Endodermal cell (in vitro differentiated cells): Measurements from ENCODE around the gene KIF26B. TPM values are rescaled to one million over a fixed set of nuclear protein-coding genes. Genes with fewer than 3 reads are reported as not detected.

Experiments
- DNase-seq: peaks from one replicate; pipeline ENCODE4 v3.0.0-alpha.2; 2017
- H3K27ac ChIP-seq: 2 replicates; pipeline ENCODE4 v1.5.1; 2013; ENCODE audit warnings: mild to moderate bottlenecking, low read depth, low read length, moderate library complexity
- H3K27me3 ChIP-seq: 2 replicates; pipeline ENCODE4 v1.6.1; 2013; ENCODE audit warnings: mild to moderate bottlenecking, low read length, moderate library complexity; ENCODE audit not compliant: insufficient read depth, control insufficient read depth, poor library complexity, severe bottlenecking
- H3K36me3 ChIP-seq: 2 replicates; pipeline ENCODE4 v1.7.0; 2013; ENCODE audit warnings: mild to moderate bottlenecking, low read length, moderate library complexity; ENCODE audit not compliant: control insufficient read depth, insufficient read depth
- H3K4me1 ChIP-seq: one replicate; pipeline ENCODE4 v1.7.0; 2013; ENCODE audit warnings: low read length; ENCODE audit not compliant: control insufficient read depth, insufficient read depth
- H3K4me3 ChIP-seq: 2 replicates; pipeline ENCODE4 v1.5.1; 2013; ENCODE audit warnings: mild to moderate bottlenecking, low read length, moderate library complexity
- H3K9ac ChIP-seq: 2 replicates; pipeline ENCODE4 v1.6.1; 2013; ENCODE audit warnings: mild to moderate bottlenecking, low read length, moderate library complexity; ENCODE audit not compliant: poor library complexity, severe bottlenecking; ENCODE audit errors: extremely low read depth
- H3K9me3 ChIP-seq: 2 replicates; pipeline ENCODE4 v1.6.1; 2013; ENCODE audit warnings: mild to moderate bottlenecking, low read length, moderate library complexity; ENCODE audit not compliant: control insufficient read depth
- H3K27ac Mint-ChIP-seq: 2 replicates; pipeline ENCODE4 v1.8.0; 2020; ENCODE audit warnings: mixed read lengths
- H3K27me3 Mint-ChIP-seq: 2 replicates; pipeline ENCODE4 v1.8.0; 2021; ENCODE audit warnings: mild to moderate bottlenecking, mixed read lengths; ENCODE audit not compliant: insufficient read depth
- H3K36me3 Mint-ChIP-seq: 2 replicates; pipeline ENCODE4 v1.8.0; 2020; ENCODE audit warnings: low read depth, mixed read lengths
- H3K4me1 Mint-ChIP-seq: 2 replicates; pipeline ENCODE4 v1.8.0; 2020; ENCODE audit warnings: mixed read lengths
- H3K4me3 Mint-ChIP-seq: 2 replicates; pipeline ENCODE4 v1.8.0; 2020; ENCODE audit warnings: mild to moderate bottlenecking, moderate library complexity, mixed read lengths
- H3K9me3 Mint-ChIP-seq: 2 replicates; pipeline ENCODE4 v1.8.0; 2020; ENCODE audit warnings: mild to moderate bottlenecking, mixed read lengths
- WGBS, 2 experiments: methylation state at CpG; one replicate each; pipeline versions ENCODE4 v1.1.5 to v1.1.7; 2013; ENCODE audit warnings: missing lambda C conversion rate in 2 of 2, mixed read lengths in 1 of 2; ENCODE audit not compliant: insufficient coverage in 1 of 2, insufficient read length in 1 of 2; 5-methylcytosine and 5-hydroxymethylcytosine counted together
- total RNA-seq, 2 donors: library from RNA; stranded (reverse); fragmentation: NEBNext Ultra II Directional in 1 of 2; extraction: Animal tissue kit (Norgen Biotek cat#: 25700) in 1 of 2; gene quantifications; 2 replicates in 1 of 2; 3 replicates in 1 of 2; pipeline ENCODE4 v1.2.1, GENCODE V29; 2021
- TF ChIP-seq, protein P1 (sequence below): fragments of 200-600 bp; sonication (generic); conservative IDR thresholded peaks from 2 replicates; pipeline ENCODE4 v1.5.0; 2021; ENCODE audit warnings: antibody characterized with exemption, mild to moderate bottlenecking

Gene KIF26B
- total RNA-seq, 2 donors from 2014 or later = 12.3 to 21.0 TPM

DNA sequence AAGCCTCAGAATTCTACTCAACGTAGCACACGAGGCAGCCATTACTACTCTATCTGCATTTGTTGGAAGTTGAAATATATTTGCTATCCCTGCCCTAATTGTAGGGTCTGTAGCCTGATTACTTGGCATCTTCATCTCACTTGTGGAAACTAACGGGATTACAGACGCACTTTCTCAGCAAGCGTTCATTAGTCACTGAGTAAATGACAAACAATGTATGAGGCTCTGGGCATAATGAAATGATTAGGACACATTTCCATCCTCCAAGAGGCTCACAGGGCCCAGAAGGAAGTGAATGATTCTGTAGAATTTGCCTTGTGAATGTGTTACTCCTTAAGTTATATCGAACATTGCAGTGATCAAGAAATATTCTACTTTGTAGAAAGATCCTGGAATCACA, 78.1 kb downstream of the KIF26B start:
- Mint-ChIP-seq H3K4me3 (no peak overlapping the region), H3K27ac (no peak overlapping the region), H3K9me3 (no peaks in the 10 kb centered on the region), H3K27me3 (peaks cover 10% of the 10 kb centered on the region), H3K36me3 (peaks cover 6% of the 10 kb centered on the region), H3K4me1 (peaks cover 11% of the 10 kb centered on the region)
- no peak overlapping the region for H3K4me3 ChIP-seq
- 86 to 90% methylated on average over 5 to 6 of the region's 6 CpGs for WGBS, 2 experiments
- peaks cover 9% of the 10 kb centered on the region for H3K4me1 ChIP-seq
- H3K36me3 ChIP-seq = no peaks in the 10 kb centered on the region
- H3K27ac ChIP-seq = no peak overlapping the region
- H3K9ac ChIP-seq = no peak overlapping the region
- peak; percentile 29 for DNase-seq
- no peaks in the 10 kb centered on the region for H3K9me3 ChIP-seq
- no peaks in the 10 kb centered on the region for H3K27me3 ChIP-seq
- TF ChIP-seq, protein P1, sequence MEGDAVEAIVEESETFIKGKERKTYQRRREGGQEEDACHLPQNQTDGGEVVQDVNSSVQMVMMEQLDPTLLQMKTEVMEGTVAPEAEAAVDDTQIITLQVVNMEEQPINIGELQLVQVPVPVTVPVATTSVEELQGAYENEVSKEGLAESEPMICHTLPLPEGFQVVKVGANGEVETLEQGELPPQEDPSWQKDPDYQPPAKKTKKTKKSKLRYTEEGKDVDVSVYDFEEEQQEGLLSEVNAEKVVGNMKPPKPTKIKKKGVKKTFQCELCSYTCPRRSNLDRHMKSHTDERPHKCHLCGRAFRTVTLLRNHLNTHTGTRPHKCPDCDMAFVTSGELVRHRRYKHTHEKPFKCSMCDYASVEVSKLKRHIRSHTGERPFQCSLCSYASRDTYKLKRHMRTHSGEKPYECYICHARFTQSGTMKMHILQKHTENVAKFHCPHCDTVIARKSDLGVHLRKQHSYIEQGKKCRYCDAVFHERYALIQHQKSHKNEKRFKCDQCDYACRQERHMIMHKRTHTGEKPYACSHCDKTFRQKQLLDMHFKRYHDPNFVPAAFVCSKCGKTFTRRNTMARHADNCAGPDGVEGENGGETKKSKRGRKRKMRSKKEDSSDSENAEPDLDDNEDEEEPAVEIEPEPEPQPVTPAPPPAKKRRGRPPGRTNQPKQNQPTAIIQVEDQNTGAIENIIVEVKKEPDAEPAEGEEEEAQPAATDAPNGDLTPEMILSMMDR = no peak

DNA sequence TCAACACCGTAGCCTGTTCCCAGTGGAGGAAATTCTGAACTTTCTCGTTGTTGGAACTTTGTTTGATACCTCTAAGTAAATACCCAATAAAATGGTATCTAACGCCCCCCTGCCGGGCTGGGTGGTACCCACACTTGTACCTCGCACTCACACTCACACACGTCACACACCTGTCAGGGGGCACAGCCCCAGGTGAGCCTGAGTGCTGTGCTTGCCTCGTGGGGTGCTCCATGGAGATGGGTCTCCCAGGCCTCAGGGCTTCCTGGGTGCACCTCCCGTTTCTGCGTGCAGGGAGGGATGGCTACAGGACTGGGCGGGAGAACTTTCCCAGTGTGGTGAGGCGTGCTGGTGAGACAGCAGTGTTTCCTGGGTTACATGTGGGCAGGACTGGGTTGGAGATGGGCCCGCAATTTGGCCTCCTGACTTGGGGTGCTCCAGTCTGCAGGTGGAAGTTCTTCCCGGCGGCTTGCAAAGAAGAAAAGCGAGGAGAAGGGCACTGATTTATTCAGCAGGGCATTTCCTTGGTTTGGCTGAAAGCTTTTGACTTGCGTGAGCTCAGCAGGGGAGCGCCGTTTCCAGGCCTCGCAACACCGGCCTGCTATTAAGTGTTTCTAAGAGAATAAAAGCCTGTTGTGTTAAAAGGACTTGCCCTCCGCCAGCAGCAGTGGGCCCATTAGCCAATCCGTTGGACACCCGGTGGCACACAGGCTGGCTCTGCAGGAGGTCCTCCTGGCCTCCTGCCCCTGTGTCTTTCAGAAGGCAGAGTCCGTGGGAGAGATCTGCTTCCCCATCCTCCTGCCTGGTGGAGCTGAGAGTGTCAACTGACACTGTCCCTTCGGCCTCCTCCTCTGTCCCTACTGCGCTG, 79.7 kb downstream of the KIF26B start:
- peak overlapping the region; percentile 78 for H3K27ac ChIP-seq
- no peak overlapping the region for H3K4me3 Mint-ChIP-seq
- no peak overlapping the region for H3K9ac ChIP-seq
- no peaks in the 10 kb centered on the region for H3K27me3 ChIP-seq
- H3K4me1 ChIP-seq = peaks cover 9% of the 10 kb centered on the region
- TF ChIP-seq, protein P1 = no peak
- H3K36me3 Mint-ChIP-seq = peaks cover 8% of the 10 kb centered on the region
- no peak overlapping the region for H3K4me3 ChIP-seq
- H3K9me3 Mint-ChIP-seq = no peaks in the 10 kb centered on the region
- H3K27ac Mint-ChIP-seq = no peak overlapping the region
- WGBS, 2 experiments = 28 to 68% methylated on average over 13 to 26 of the region's 26 CpGs
- no peaks in the 10 kb centered on the region for H3K36me3 ChIP-seq
- H3K4me1 Mint-ChIP-seq = peaks cover 11% of the 10 kb centered on the region
- no peaks in the 10 kb centered on the region for H3K9me3 ChIP-seq
- DNase-seq = peak; percentile 81
- H3K27me3 Mint-ChIP-seq = peaks cover 10% of the 10 kb centered on the region

DNA sequence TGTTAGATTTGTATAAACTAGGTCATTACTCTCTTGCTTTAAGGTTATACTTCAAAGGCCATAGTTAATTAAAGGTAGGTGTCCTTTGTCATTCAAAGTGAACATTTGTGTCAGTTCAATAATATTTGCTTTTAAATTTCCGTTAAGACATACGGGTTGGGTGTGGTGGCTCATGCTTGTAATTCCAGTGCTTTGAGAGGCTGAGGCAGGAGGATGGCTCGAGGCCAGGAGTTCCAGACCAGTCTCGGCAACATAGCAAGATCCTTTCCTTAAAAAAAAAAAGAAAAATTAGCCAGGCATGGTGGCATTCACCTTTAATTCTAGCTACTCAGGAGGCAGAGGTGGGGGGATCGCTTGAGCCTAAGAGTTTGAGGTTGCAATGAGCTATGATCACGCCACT, 80.4 kb downstream of the KIF26B start:
- Histone ChIP-seq H3K27me3 (no peaks in the 10 kb centered on the region), H3K9me3 (no peaks in the 10 kb centered on the region), H3K4me1 (peaks cover 9% of the 10 kb centered on the region), H3K36me3 (no peaks in the 10 kb centered on the region), H3K9ac (no peak overlapping the region), H3K27ac (peak overlapping the region; percentile 78), H3K4me3 (no peak overlapping the region)
- TF ChIP-seq, protein P1 = no peak
- Mint-ChIP-seq H3K27me3 (peaks cover 10% of the 10 kb centered on the region), H3K27ac (no peak overlapping the region), H3K4me3 (no peak overlapping the region), H3K36me3 (peaks cover 5% of the 10 kb centered on the region), H3K4me1 (peaks cover 12% of the 10 kb centered on the region), H3K9me3 (no peaks in the 10 kb centered on the region)
- 48 to 80% methylated on average over 5 to 6 of the region's 6 CpGs for WGBS, 2 experiments
- peak; percentile 35 for DNase-seq
